ENCODE results near the gene MTCH2.

GRCh38 chr11:47669856-47670255 lies 27.5 kb upstream of the MTCH2 start:
- TF ChIP-seq POLR2AphosphoS5 (IDR thresholded peaks at IDR 0.05; ENCODE audit: insufficient read depth in 1 of 2, low read depth in 1 of 2) (no peak), CTCF (IDR thresholded peaks at IDR 0.05) (no peak)
